Glutamatergic neuron (in vitro differentiated cells): ENCODE results near the gene CERS6. TPM values are rescaled to one million over a fixed set of nuclear protein-coding genes. Genes with fewer than 3 reads are reported as not detected.

Source experiments
- DNase-seq: peaks from one replicate; pipeline ENCODE4 v3.0.0; 2022
- H3K27ac Mint-ChIP-seq: one replicate; pipeline ENCODE4 v1.8.0; 2020; ENCODE audit warnings: mild to moderate bottlenecking, mixed read lengths, inconsistent platforms; ENCODE audit not compliant: unreplicated experiment
- H3K27me3 Mint-ChIP-seq: one replicate; pipeline ENCODE4 v1.8.0; 2020; ENCODE audit warnings: mild to moderate bottlenecking, moderate library complexity, mixed read lengths, inconsistent platforms; ENCODE audit not compliant: unreplicated experiment
- H3K36me3 Mint-ChIP-seq: one replicate; pipeline ENCODE4 v1.8.0; 2020; ENCODE audit warnings: mild to moderate bottlenecking, mixed read lengths, inconsistent platforms; ENCODE audit not compliant: unreplicated experiment
- H3K4me1 Mint-ChIP-seq: one replicate; pipeline ENCODE4 v1.8.0; 2020; ENCODE audit warnings: mild to moderate bottlenecking, low read depth, mixed read lengths, inconsistent platforms; ENCODE audit not compliant: unreplicated experiment
- H3K4me3 Mint-ChIP-seq: one replicate; pipeline ENCODE4 v1.8.0; 2020; ENCODE audit warnings: mild to moderate bottlenecking, mixed read lengths, inconsistent platforms; ENCODE audit not compliant: unreplicated experiment
- H3K9me3 Mint-ChIP-seq: one replicate; pipeline ENCODE4 v1.8.0; 2020; ENCODE audit warnings: mild to moderate bottlenecking, moderate library complexity, mixed read lengths, inconsistent platforms; ENCODE audit not compliant: unreplicated experiment
- CTCF ChIP-seq: fragments of 200-600 bp; sonication (generic); IDR thresholded peaks from one replicate; pipeline ENCODE4 v1.5.0; 2021; ENCODE audit not compliant: partially characterized antibody, unreplicated experiment
- total RNA-seq: library from RNA; stranded (reverse); fragmentation: NEBNext Ultra II Directional; extraction: Animal tissue kit (Norgen Biotek cat#: 25700); gene quantifications from one replicate; pipeline ENCODE4 v1.2.1, GENCODE V29; 2021; ENCODE audit not compliant: unreplicated experiment

The CERS6 gene
- total RNA-seq, 1 donor from 2014 or later = 143 TPM

GRCh38 chr2:168441214-168441872 lies 14.7 kb upstream of the CERS6 start:
- Mint-ChIP-seq H3K4me1 (peaks cover 3% of the 10 kb centered on the region), H3K4me3 (no peak overlapping the region), H3K27ac (no peak overlapping the region), H3K9me3 (peaks cover 1% of the 10 kb centered on the region), H3K36me3 (peaks cover 6% of the 10 kb centered on the region), H3K27me3 (peaks cover 4% of the 10 kb centered on the region)
- TF ChIP-seq CTCF = no peak
- DNase-seq = no peak

GRCh38 chr2:168443818-168444217 lies 12.3 kb upstream of the CERS6 start:
- H3K4me3 Mint-ChIP-seq = no peak overlapping the region
- no peak overlapping the region for H3K27ac Mint-ChIP-seq
- peaks cover 6% of the 10 kb centered on the region for H3K36me3 Mint-ChIP-seq
- peaks cover 3% of the 10 kb centered on the region for H3K9me3 Mint-ChIP-seq
- H3K4me1 Mint-ChIP-seq = no peaks in the 10 kb centered on the region
- peaks cover 3% of the 10 kb centered on the region for H3K27me3 Mint-ChIP-seq
- no peak for TF ChIP-seq CTCF
- DNase-seq = no peak

- no peak overlapping the region for H3K27ac Mint-ChIP-seq
- H3K9me3 Mint-ChIP-seq = peaks cover 2% of the 10 kb centered on the region
- H3K4me1 Mint-ChIP-seq = no peaks in the 10 kb centered on the region
- peaks cover 6% of the 10 kb centered on the region for H3K36me3 Mint-ChIP-seq
- DNase-seq = no peak
- no peak overlapping the region for H3K4me3 Mint-ChIP-seq
- TF ChIP-seq CTCF = no peak
- H3K27me3 Mint-ChIP-seq = peaks cover 3% of the 10 kb centered on the region
These were observed 10.1 kb upstream of the CERS6 start for GRCh38 chr2:168445960-168446359.

GRCh38 chr2:168448980-168449379 lies 7.1 kb upstream of the CERS6 start:
- no peak for TF ChIP-seq CTCF
- no peaks in the 10 kb centered on the region for H3K4me1 Mint-ChIP-seq
- no peak overlapping the region for H3K4me3 Mint-ChIP-seq
- H3K27me3 Mint-ChIP-seq = peaks cover 3% of the 10 kb centered on the region
- H3K9me3 Mint-ChIP-seq = peaks cover 2% of the 10 kb centered on the region
- no peak for DNase-seq
- H3K36me3 Mint-ChIP-seq = peaks cover 6% of the 10 kb centered on the region
- H3K27ac Mint-ChIP-seq = no peak overlapping the region

GRCh38 chr2:168449419-168449818 lies 6.7 kb upstream of the CERS6 start:
- Mint-ChIP-seq H3K9me3 (peaks cover 2% of the 10 kb centered on the region), H3K27ac (no peak overlapping the region), H3K27me3 (peaks cover 3% of the 10 kb centered on the region), H3K36me3 (peaks cover 6% of the 10 kb centered on the region), H3K4me3 (no peak overlapping the region), H3K4me1 (no peaks in the 10 kb centered on the region)
- no peak for TF ChIP-seq CTCF
- no peak for DNase-seq
